ENCODE results near the gene HID1.
"Not testable (repeated sequence)": the region's sequence is repeated elsewhere in the genome, so short reads cannot be mapped to it uniquely, and the experiment has no call there.

The HID1 gene, protein sequence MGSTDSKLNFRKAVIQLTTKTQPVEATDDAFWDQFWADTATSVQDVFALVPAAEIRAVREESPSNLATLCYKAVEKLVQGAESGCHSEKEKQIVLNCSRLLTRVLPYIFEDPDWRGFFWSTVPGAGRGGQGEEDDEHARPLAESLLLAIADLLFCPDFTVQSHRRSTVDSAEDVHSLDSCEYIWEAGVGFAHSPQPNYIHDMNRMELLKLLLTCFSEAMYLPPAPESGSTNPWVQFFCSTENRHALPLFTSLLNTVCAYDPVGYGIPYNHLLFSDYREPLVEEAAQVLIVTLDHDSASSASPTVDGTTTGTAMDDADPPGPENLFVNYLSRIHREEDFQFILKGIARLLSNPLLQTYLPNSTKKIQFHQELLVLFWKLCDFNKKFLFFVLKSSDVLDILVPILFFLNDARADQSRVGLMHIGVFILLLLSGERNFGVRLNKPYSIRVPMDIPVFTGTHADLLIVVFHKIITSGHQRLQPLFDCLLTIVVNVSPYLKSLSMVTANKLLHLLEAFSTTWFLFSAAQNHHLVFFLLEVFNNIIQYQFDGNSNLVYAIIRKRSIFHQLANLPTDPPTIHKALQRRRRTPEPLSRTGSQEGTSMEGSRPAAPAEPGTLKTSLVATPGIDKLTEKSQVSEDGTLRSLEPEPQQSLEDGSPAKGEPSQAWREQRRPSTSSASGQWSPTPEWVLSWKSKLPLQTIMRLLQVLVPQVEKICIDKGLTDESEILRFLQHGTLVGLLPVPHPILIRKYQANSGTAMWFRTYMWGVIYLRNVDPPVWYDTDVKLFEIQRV

DNA sequence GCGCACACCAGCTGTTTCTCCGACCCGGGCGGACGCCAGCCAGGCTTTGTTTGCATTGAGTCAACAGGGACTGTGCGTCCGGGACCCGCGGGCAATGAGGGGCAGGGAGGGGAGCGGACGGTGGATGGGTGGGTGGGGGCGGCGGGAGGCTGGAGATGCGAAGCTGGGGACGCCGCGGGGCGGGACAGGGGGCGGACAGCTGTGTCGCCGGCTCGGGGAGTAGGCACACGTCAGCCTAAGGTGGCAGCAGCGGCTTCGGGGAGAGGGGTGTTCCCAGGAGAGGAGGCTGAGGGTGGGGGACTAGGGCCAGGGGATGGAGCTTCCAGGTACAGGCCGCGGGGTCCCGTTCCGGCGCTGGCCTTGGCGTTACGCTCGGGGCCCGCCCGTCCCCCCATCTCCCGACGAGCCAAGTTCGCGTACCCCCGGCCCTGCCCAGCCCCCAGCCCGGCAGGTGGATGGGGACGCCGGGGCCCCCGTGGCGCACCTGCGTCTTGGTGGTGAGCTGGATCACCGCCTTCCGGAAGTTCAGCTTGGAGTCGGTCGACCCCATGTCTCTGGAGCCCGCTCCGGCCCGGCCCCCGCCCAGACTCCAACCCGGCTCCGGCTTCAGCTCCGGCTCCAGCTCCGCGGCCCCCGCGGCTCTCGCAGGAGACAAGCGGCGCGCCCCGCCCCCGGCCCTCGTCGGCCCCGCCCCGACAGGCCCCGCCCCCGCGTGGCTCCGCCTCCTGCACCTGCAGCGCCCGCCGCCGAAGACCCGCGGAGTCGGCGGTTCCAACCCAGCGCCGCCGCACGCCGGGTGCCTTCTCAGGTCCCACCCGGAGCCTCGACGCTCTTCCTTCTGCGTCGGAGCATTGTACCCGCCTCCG is at the start of gene HID1:
Gene HID1, minus strand, starts transcription at position 653 of the 866 bp plus-strand sequence. Its CDS starts 103 bp downstream, at position 550.
- no peak for DNase-seq

DNA sequence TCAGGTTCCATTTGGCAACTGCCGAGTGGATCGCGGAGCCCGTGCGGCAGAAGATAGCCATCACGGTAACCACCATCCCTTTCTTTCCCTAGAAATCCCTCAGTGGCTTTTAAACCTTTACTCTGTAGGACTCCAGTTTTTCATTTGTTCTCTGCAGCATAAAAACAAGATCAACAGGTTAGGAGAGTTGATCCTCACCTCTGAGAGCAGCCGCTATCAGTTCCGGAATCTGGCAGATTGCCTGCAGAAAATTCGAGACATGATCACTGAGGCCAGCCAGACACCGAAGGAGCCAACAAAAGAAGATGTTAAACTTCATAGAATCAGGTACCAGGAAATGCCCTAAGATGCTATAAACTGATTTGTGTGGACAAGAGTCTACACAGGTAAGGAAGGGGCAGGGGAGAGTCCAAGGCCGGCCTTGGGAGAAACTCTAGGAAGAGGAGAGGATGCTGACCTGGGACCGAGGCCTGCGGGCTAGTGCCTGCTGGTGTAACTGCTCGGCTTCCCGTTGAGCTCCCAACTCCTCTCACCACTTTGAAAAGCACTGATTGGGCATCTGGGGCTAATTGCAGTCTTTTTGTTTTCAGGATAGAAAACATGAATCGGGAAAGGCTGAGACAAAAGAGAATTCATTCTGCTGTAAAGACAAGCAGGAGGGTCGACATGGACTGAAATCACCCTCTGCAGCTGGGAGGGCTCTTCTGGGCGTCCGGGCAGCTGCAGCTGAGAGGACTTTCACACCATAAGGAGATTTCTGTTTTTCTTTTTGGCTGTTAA is 48.0 kb upstream of the HID1 start:
- DNase-seq, result no peak

DNA sequence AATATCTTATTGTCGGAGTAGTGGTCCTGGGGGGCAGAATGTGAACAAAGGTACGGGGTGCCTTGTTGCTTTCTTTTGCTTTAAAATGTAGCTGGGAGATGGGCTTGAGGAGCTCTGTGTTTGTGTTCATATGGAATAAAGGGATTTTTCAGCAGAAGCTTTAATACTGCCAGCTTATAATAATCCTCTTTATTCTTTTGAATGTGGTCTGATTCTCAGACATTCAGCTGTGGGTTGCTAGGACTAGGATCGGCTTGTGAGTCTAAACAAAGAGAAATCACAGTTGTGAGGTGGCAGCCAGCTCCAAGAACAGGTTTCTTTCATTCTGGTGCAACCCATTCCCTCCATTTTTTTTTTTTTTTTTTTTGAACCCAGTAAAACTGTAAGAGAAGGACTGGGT is 47.2 kb upstream of the HID1 start:
- no peak for DNase-seq

DNA sequence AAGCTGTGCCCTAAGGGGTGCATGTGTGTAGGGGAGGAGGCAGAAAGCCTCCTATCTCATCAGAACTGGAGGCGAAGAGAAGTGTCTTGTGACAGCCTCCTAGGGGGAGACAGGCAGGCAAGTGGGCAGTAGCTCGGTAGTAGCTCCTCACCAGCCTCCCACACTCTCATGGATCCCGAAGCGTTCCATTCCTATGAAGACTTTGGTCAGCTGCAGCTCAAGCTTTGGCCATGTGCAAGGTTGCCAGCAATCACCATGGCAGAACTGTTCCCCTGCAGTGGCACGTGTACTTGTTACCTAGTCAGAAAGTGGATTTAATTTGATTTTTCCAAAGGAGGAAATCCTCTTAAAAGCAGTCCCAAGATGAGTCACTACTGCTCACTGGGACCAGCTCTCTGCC is 46.6 kb upstream of the HID1 start:
- DNase-seq, result no peak

DNA sequence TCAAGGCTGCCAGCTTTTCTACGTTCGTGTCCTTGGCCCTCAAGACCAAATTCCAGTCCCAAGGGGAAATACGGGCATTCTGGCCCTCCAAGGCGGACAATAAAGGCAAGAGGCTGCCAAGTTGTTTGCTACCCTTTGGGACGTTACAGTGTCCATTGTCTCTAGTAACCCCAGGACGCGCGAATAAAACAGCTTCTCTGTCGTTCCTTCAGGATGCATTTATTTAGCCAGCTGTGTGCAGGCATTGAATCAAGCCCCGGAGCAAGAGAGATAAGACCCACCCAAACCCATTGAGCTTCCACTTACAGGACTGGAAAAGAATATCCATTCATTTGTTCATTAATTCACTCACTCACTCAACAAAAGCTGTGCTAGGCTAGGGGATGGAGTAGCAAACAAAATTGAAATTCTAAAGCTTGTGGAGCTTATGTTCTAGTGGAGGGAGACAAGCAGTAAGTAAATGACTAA is 40.6 kb upstream of the HID1 start:
- no peak for DNase-seq

DNA sequence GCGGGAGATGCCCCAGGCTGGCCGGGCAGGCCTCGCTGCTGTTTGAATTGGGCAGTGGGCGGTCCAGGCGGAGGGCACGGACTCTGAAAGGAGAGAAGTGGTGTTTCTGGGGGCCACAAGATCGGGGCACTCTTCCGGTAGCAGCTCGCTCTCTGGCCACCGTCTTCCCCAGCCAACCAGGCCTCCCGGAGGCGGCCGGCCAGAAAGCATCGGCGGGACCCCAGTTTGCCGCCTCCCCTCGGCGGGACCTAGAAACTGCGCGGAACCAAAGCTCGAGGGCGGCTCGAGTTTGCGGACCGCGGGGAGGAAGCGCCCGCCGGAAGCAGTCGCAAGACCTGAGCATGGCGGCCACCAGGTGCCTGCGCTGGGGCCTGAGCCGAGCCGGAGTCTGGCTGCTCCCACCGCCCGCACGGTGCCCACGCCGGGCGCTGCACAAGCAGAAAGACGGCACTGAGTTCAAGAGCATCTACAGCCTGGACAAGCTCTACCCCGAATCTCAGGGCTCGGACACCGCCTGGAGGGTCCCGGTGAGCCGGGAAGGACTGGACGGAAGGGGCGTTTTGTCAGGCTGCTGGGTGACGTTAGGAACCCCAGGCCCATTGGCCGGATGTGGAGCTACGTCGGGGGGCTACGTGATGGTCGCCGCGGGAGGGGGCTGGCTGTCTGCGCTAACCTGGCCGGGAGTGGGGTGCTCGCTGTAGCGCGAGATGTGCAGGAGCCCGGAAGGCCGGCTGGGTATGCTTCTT is 40.0 kb upstream of the HID1 start, which contains the start of gene MRPL58:
Gene MRPL58, plus strand, starts transcription at position 325 of the 746 bp plus-strand sequence. Its CDS starts 17 bp downstream, at position 342.
- peak; percentile 59 for DNase-seq

DNA sequence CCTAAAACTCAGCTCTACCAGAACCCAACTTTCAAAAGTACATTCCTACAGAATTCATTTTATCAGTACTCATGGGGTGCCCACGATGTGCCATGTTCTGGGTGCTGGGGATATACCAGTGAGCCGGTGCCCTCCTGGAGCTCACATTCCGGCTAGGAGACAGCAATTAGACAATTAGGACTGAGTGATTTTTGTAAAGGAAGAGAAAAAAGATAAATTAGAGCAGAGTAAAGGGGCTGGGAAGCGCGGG is 39.5 kb upstream of the HID1 start:
- DNase-seq, result no peak

DNA sequence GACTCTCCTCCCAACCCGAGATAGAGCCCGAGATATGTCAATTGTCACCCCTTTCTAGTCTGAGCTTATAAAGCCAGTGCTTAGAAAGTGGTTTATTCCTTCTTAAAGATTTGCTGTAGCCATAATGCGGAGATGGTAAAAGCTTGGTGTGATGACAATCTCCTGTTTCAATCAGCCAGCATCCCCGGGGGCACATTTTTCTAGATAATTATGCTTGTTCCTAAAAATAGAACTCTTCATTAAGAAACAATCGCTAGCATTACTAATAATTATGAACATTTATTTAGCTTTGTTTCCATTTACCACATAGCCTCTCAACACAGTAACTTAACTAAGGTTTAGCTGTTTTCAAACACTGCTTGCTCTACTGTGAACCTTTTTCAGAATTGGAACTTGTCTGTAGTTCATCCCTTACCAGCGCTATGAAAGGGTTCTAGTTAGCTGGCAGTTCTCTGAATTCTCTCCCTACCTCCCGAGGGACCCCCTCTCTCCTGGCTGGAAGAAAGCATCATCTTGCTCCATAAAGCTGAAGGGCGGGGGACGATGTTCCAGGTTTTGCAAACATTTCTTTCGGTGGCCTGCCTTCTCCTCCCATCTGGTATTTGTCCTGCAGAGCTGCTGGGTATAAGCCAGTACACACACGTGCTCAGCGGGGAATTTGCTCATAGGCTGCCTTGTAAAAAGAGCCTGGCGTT is 39.0 kb upstream of the HID1 start:
- DNase-seq, result no peak

DNA sequence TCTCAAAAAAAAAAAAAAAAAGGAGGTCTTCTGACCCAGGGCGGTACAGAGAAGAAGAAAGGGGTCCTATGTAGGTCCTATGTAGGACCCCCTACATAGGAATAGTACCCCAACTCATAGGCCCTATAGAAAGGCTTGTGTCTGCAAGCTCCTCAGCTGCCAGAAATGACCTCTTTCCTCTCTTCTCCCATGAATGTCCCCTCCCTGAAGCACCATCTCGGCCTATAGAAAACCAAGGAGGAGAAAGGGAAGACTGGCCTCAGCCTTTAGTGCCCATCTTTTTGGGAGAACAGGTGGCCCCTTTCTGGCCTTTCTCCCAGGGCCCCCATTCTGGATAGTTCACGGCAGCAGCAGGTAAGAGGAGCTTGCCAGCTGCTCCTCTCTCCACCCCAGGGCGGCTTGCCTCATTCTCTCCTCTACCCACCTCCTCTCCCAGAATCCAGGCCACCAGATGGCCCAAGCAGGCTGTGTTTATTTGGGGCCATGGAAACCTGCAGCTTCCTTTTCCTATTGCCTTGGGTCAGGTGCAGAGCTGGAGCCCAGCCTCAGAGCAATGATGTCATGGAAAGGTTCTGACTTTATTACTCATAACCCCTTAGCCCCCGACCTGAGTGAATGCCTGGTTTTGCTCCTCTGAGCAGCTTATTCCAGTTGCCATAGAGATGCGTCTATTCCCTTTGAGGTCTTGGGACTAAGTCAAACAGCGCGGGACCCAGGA is 38.3 kb upstream of the HID1 start:
- no peak for DNase-seq

DNA sequence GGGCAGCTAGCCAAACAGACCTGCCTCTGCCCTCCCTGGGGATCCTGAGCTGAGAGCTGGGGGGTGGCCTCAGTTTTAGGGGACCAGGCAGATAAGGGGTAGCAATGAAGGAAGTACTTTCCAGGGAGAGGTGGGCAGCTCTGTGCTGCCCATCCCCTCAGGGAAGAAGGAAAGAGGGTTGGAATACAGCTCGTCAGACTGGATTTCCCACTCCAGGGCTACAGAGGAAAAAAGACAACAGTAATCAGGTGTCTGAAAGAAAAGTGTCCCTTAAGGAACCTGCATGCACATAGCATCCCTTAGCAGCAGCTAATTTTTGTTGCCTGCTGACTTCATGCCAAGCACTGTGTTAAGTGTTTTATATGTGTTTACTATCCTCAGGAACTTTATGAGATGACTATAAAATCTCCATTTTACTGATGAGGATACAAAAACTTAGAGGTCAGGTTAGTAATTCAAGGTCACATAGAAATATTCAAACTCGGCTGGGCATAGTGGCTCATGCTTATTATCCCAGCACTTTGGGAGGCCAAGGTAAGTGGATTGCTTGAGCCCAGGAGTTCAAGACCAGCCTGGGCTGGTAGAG is 36.7 kb upstream of the HID1 start:
- DNase-seq, result no peak

DNA sequence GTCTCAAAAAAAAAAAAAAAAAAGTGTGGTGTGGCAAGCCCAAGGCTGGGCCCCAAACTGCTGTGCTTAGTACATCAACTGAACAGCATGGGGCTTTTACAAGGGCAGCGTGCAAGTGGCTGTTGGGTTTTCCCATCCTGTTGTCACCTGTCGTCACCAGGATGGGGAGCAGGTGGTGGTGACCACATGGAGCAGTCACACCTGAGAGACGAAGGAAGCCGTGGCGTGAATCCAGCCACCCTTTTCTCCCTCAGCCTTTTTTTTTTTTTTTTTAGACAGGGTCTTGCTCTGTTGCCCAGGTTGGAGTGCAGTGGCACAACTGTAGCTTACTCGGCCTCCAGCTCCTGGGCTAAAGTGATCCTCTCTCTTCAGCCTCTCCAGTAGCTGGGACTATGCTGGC is 35.8 kb upstream of the HID1 start:
- DNase-seq, result no peak

DNA sequence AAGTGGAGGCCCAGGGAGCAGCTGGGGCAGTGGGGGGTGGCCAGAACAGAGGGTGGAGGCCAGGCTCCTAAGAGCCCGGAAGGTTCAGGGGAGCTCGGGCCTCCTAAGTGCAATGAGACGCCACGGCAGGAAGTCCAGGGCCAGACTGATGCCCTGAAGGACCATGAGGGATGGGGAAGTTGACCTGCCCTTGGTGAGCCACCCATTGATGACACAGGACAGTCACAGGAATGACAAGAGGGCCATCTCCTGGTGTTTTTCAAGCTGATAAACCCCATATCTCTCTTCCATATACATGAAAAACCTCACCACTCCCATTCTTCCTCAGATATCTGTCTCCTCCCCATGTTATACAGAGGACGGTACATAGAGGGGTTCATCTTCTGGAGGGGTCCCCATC is 34.1 kb upstream of the HID1 start:
- DNase-seq, result no peak

DNA sequence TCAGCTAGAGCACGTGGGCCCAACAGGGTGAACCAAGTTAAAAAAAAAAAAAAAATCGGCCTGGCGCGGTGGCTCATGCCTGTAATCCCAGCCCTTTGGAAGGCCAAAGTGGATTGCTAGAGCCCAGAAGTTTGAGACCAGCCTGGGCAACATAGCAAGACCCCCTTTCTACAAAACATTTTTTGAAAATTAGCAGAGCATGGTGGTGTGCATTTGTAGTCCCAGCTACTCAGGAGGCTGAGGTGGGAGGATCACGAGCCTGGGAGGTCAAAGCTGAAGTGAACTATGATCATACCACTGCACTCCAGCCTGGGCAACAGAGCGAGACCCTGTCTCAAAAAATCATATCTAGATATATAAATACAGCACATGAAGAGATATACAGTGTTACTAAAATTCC is 33.5 kb upstream of the HID1 start:
- DNase-seq, result not testable (repeated sequence)

DNA sequence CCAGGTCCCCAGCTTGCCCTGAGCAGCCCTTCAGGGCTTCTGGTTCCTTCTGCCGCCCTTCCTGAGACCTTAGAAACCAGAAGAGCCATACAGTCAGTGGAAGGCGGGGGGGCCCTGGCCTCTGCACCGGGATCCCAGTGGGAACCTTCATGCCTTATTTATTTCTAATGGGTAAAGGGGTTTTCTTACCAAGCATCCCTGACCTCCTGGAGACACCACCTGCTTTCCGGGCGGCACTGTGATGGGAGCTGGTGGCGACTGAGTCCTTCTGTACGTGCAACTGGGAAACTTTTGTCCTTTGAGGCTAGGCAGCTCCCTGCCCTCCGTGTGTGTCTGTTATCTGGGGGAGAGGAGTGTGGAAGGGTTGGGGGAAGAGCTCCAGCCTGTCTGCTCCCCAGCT is 32.7 kb upstream of the HID1 start:
- no peak for DNase-seq

DNA sequence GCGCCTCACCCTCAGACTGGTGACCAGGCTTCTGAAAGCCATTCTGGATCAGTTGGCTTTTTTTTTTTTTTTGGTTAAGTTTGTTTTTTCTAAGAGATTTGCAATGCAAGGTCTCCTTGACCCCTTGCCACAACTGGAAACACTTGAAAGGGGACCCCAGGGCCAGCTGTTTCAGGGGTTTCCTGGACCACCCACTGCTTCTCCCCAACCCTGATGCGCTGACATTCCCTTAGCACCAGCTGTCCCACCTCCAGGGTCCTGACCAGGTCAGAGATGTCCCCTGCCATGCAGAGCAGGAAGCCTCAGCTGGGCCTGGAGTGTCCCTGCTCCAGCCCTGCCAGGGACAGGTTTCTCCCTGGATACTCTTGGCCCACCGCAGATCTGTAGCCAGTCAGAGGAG is 31.8 kb upstream of the HID1 start:
- no peak for DNase-seq

DNA sequence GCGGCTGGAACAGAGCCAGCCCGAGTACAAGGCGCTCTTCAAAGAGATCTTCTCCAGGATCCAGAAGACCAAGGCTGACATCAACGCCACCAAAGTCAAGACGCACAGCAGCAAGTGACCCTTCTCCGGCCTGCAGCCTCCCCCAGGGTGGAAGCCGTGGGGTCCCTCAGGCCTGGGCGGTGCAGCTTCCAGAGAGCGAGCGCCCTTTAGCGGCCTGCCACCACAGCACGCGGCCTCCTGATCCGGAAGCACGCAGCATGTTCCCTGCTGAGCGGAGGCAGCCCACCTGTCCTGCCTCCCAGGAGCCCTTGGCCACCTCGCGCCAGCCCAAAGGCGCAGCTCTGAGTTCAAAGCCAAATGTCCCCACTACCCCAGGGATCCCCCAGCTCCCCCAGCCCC is 31.4 kb upstream of the HID1 start:
- DNase-seq, result no peak

DNA sequence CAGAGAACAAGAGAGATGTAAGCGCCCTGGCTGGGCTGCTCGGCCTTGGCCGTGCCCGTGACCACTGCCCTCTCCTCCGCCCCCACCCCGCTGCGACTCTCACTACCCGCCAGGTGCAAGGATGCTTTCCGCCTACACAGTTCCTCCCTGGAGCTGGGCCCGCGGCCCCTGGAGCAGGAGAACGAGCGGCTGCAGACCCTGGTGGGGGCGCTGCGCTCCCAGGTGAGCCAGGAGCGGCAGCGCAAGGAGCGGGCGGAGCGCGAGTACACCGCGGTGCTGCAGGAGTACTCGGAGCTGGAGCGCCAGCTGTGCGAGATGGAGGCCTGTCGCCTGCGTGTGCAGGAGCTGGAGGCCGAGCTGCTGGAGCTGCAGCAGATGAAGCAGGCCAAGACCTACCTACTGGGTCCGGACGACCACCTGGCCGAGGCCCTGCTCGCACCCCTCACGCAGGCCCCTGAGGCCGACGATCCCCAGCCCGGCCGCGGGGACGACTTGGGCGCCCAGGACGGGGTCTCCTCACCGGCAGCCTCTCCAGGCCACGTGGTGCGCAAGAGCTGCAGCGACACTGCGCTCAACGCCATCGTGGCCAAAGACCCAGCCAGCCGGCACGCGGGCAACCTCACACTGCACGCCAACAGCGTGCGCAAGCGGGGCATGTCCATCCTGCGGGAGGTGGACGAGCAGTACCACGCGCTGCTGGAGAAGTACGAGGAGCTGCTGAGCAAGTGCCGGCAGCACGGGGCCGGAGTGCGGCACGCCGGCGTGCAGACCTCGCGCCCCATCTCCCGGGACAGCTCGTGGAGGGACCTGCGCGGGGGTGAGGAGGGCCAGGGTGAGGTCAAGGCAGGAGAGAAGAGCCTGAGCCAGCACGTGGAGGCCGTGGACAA is 30.8 kb upstream of the HID1 start:
- no peak for DNase-seq

DNA sequence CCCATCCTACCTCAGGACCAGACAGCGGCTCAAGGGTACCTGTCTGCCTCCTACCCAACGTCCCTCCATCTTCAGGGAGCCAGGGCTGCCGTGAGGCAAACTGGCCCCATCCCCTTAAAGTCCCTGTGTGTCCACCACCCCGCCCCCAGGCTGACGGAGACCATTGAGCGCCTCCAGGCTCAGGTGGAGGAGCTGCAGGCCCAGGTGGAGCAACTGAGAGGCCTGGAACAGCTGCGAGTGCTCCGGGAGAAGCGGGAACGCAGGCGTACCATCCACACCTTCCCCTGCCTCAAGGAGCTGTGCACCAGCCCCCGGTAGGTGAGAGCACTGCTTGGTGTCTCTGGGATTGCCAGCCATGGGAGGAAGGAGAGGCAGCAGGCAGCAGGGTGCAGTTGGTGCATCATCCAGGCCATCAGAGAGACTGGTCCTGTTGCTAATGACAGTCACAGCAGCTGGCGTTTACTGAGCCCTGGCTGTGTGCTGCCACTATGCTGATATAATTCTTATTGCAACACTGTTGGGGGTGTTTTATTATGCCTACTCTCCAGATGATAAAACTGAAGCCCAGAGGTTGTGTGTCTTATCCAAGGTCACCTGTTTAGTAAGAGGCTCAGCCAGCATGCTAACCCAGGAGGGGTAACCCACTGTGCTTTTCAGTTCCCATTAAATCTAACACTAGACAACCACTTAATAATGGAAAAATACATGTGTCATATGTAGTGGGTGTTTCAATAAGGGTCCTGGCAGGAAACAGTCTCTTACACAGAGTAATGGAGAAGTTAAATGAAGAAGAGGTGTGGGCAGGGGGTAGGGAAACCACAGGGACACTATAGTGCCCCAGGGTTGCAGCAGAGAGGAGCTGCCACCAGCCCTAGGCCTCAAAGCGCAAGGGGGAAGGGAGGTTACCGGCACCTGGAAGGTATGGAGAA is 29.6 kb upstream of the HID1 start:
- DNase-seq, result no peak
